ENCODE data around the gene UBTF. TPM values are rescaled to one million over a fixed set of nuclear protein-coding genes. Genes with fewer than 3 reads are reported as not detected.

UBTF gene
- total and polyA plus RNA-seq, 2 of the 8 experiments (the other 6 are each of a cell fraction or from before 2014, with no cell fraction given), result 14.7 to 106 TPM

DNA sequence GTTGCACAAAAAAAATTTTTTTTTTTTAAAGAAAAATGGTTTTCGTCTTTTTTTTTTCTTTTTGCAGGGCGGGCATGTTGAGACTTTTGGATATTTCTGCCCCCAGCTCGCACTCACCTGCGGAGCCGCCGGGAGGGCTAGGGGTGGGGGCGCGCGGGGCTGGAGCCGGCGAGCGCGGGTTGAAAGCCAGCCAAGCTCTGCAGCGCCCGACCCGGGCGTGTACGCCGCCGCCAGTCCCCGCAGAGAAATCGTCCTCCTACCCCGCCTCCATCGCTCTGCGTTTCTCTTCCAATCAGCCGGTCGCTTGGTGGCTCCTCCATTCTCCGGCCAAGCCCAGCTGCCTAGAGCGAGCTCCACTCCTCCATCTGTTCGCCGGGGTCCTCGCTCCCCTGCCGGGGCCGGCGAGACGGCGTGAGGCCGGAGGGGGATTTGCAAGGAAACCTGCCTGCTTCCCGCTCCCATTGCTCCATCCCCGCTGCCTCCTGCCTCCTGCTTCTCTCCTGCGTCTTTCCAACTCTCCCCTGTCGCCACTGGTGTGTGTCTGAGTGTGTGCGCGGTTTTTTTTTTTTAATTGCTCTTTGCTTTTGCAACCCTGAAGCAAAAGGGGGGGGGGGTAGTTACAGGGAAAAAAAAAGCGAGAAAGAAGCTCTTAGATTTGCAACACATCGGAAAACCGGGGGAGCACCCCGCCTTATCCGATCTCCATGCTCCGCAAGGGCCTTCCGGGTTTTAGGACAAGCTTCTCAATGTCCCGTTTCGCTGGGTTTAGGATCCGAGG, 1.8 kb upstream of the UBTF start:
- no peak for FAIRE-seq
- H3K79me2 ChIP-seq (ENCODE audit: control insufficient read depth in 1 of 2, insufficient read depth in 2 of 2, low read length in 2 of 2), result peaks cover 11 to 20% of the 10 kb centered on the region in 2 experiments
- peak; percentile 46 for TF ChIP-seq KDM4A (IDR thresholded peaks at IDR 0.05; ENCODE audit: low read depth, low read length, severe bottlenecking)
- peak; percentile 23; the same call in 1 of the 2 replicates for TF ChIP-seq SP1 (IDR thresholded peaks at IDR 0.05; ENCODE audit: low read depth, low read length)
- no peak for TF ChIP-seq BACH1 (IDR thresholded peaks at IDR 0.05; ENCODE audit: low read length)
- TF ChIP-seq SRF (IDR thresholded peaks at IDR 0.05; ENCODE audit: low read depth, low read length), result no peak
- peak; percentile 6; the same call in 1 of the 2 replicates for TF ChIP-seq SUZ12 (IDR thresholded peaks at IDR 0.05; ENCODE audit: low read length)
- peak in 1 of 2 experiments; percentile 60; a peak in 2 of 3 replicates for TF ChIP-seq POLR2A (IDR thresholded peaks at IDR 0.05; ENCODE audit: control extremely low read depth in 1 of 2, low read depth in 2 of 2, low read length in 2 of 2)
- TF ChIP-seq HDAC2 (IDR thresholded peaks at IDR 0.05; ENCODE audit: borderline replicate concordance in 1 of 2, low read depth in 2 of 2, low read length in 2 of 2), result 0 out of 4 replicates have a peak, but pooled peaks of 1 of the 2 experiments have one; percentile 7
- TF ChIP-seq POLR2AphosphoS5 (IDR thresholded peaks at IDR 0.05; ENCODE audit: low read depth, low read length), result peak; percentile 66
- no peak for TF ChIP-seq MAFK (IDR thresholded peaks at IDR 0.05; ENCODE audit: low read depth, low read length)
- TF ChIP-seq TBP (IDR thresholded peaks at IDR 0.05; ENCODE audit: low read depth, low read length), result peak; percentile 50
- TF ChIP-seq CBX5 (IDR thresholded peaks at IDR 0.05; ENCODE audit: low read depth, low read length), result no peak
- TF ChIP-seq TAF1 (IDR thresholded peaks at IDR 0.05; ENCODE audit: low read depth, low read length), result peak; percentile 63

More for the DNA sequence above, 1.8 kb upstream of the UBTF start:
- Histone ChIP-seq H2BK120ac (replicated peaks; ENCODE audit: low read depth, low read length) (no peak overlapping the region), H4K20me1 (replicated peaks in 1 of 2; ENCODE audit: control insufficient read depth in 1 of 2, insufficient read depth in 2 of 2, low read length in 2 of 2) (peaks cover 0 to under 1% of the 10 kb centered on the region in 2 experiments), H3K9me3 (ENCODE audit: insufficient read depth in 2 of 2, low read depth in 1 of 2, low read length in 1 of 2) (no peaks in the 10 kb centered on the region), H3K56ac (replicated peaks; ENCODE audit: insufficient read length, low read depth, low read length) (peak overlapping the region; percentile 74), H3K9ac (replicated peaks in 1 of 4; ENCODE audit: extremely low read depth in 1 of 4, low read depth in 3 of 4, low read length in 3 of 4) (peak overlapping the region in 3 of 4 experiments; percentile 33 to 72 (median 43); a peak in 5 of 7 replicates), H3K14ac (ENCODE audit: insufficient read length) (no peak overlapping the region), H2AK5ac (ENCODE audit: low read depth, low read length) (no peak overlapping the region), H3K4me1 (replicated peaks in 1 of 4; ENCODE audit: control insufficient read depth in 3 of 4, insufficient read depth in 4 of 4, low read length in 3 of 4) (peaks cover 4 to 21% (median 5%) of the 10 kb centered on the region in 4 experiments; a peak in 6 of 7 replicates), H2BK20ac (ENCODE audit: low read length) (no peak overlapping the region), H4K5ac (ENCODE audit: insufficient read length, low read depth, low read length) (peak overlapping the region; percentile 71), H3K18ac (ENCODE audit: extremely low read depth, low read length) (peak overlapping the region; percentile 87), H3K79me1 (ENCODE audit: low read depth, low read length) (peaks cover 5% of the 10 kb centered on the region), H2BK12ac (ENCODE audit: low read depth, low read length) (peak overlapping the region; percentile 60; the same call in 1 of the 2 replicates), H3K4me3 (ENCODE audit: extremely low read depth in 1 of 4, insufficient read depth in 2 of 4, low read depth in 3 of 4, low read length in 4 of 4) (peak overlapping the region; percentile 55 to 100 (median 82)), H2AFZ (ENCODE audit: low read length) (no peak overlapping the region), H3K23me2 (ENCODE audit: low read depth, low read length) (peaks cover 21% of the 10 kb centered on the region), H4K8ac (ENCODE audit: extremely low read depth, insufficient read depth, low read length) (peak overlapping the region; percentile 75), H2BK5ac (ENCODE audit: low read depth, low read length) (no peak overlapping the region), H3K27me3 (replicated peaks in 1 of 4; ENCODE audit: control insufficient read depth in 3 of 4, extremely low read depth in 1 of 4, insufficient read depth in 3 of 4, low read length in 3 of 4) (no peaks in the 10 kb centered on the region), H2BK15ac (ENCODE audit: low read length) (no peak overlapping the region), H3K36me3 (ENCODE audit: control insufficient read depth in 2 of 4, insufficient read depth in 4 of 4, low read length in 3 of 4) (peaks cover 4 to 9% (median 5%) of the 10 kb centered on the region in 4 experiments; a peak in 7 of 8 replicates), H3K4me2 (ENCODE audit: insufficient read depth in 1 of 2, low read depth in 2 of 2, low read length in 2 of 2) (peak overlapping the region; percentile 84 to 97), H3K27ac (ENCODE audit: low read depth, low read length) (0 out of 2 replicates have a peak overlapping the region, but pooled peaks have one; percentile 17), H3K4ac (replicated peaks; ENCODE audit: insufficient read length, low read depth, low read length) (no peak overlapping the region), H4K91ac (replicated peaks; ENCODE audit: insufficient read length, low read length) (peak overlapping the region; percentile 62), H3K23ac (ENCODE audit: insufficient read length) (no peak overlapping the region)
- WGBS, 2 experiments (ENCODE audit: extremely low coverage in 1 of 2, insufficient coverage in 1 of 2, insufficient read length in 1 of 2, insufficient replicate concordance in 2 of 2, low coverage in 1 of 2, low lambda C conversion rate in 2 of 2, missing lambda C conversion rate in 1 of 2), result 1% methylated on average over 44 of the region's 54 CpGs; no CpG with 5 or more reads in 1 of the 2 experiments
- ChIA-PET CTCF (ENCODE audit: partially characterized antibody) (interaction anchor here (0.6 to 3.3 kb wide), 24 partner anchors 9 to 284 kb away, joined by 3 to 26 read pairs (median 5); partner anchors contain the start of genes GRN and SLC25A39), POLR2A (ENCODE audit: partially characterized antibody) (interaction anchor here (0.7 to 4.9 kb wide), 26 partner anchors 10 to 142 kb away, joined by 3 to 58 read pairs (median 4); partner anchors contain the start of genes ASB16, GRN, RUNDC3A and SLC25A39)
- DNase-seq (ENCODE audit: low read depth in 1 of 2, low spot score in 2 of 2), result peak in 1 of 2 experiments; percentile 84
